SKM-1 (cell line): ENCODE measurements around the gene MICAL2.

Source experiments
- DNase-seq: peaks from one replicate; lab custom pipeline; 2025; ENCODE audit not compliant: unreplicated experiment; lab: John Stamatoyannopoulos, UW

Gene MICAL2

GRCh38 chr11:12117611-12118010 lies 7.2 kb downstream of the MICAL2 start:
- no peak for DNase-seq

DNA sequence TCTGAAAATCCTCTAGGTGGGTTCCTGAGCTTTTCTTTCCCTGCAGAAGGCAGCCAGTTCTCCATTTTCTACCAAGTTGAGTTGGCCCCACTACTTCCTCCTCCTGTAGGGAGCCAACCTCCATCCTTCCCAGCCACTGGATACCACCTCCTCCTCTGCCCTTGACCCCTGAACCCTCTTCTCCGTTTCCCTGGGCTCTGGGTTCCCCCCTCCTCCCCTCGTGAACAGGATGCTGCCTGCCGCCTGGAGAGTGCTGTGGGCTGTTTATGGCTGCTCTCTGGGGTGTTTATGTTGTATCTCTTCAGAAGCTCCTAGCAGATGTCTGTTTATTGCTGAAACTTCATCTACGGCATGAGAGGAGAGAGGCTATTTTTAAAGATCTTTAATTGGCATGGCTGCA lies 8.6 kb downstream of the MICAL2 start:
- DNase-seq = no peak

DNA sequence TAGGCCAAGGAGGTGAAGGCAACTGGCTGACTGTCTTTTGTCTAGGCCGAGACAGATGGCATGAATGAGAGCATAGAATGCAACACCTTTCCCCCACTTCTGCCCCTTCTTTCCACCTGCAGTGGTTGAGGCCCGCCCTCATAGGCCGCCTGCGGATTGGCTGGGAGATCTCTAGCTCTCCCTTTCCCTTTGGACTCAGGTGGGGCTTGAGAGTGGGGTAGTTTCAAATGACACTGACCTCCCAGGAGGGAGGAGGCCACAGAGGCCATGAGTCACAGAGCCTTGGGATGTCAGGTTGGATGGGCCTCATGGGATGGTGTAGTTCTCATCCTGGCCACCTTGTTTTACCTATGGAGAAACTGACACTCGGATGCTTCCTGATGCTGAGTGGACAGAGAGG lies 9.1 kb downstream of the MICAL2 start:
- DNase-seq = no peak

GRCh38 chr11:12120031-12121008 lies 9.9 kb downstream of the MICAL2 start:
- no peak for DNase-seq

DNA sequence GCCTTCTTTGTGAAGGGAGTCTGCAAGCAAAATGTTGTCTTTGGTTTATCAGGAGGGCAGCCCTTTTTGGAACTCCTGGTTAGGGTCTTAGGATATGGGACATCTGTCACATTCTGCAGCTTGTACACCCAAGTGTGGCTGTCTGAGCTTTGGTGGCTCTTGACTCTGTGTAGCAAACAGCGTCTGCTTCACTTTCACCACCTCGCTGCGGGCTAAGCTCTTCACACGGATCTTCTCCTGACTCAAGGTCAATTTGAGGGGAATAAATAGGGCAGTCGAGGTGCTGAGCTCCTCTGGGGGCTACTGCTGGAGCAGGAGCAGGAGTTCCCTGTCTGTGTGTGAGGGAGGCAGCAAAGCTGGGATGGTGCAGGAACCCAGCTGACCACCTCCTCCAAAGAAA lies 10.6 kb downstream of the MICAL2 start:
- no peak for DNase-seq

GRCh38 chr11:12121517-12121916 lies 11.1 kb downstream of the MICAL2 start:
- DNase-seq = no peak

GRCh38 chr11:12122083-12122482 lies 11.7 kb downstream of the MICAL2 start:
- no peak for DNase-seq

- no peak for DNase-seq
These were observed 12.9 kb downstream of the MICAL2 start for GRCh38 chr11:12123273-12123672.

GRCh38 chr11:12123799-12124198 lies 13.4 kb downstream of the MICAL2 start:
- no peak for DNase-seq

DNA sequence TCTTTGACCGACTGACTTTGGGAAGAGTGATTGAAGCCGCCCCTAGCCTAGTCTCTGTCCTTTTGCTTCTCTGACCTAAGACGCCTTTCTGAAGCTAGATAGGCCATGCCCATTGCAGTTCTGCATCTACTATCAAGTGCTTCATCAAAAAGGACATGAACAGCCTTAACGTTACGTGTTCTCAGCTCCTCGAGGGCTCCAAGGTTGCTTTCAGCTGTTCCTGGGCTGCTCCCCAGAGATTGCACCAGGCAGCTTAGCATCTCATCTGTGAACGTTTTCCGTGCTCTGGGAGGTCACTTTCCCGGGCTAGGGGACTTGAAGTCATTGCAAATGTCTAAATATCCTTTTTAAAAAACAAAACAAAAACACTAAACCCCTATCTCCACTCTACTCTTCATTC lies 13.9 kb downstream of the MICAL2 start:
- DNase-seq = no peak

DNA sequence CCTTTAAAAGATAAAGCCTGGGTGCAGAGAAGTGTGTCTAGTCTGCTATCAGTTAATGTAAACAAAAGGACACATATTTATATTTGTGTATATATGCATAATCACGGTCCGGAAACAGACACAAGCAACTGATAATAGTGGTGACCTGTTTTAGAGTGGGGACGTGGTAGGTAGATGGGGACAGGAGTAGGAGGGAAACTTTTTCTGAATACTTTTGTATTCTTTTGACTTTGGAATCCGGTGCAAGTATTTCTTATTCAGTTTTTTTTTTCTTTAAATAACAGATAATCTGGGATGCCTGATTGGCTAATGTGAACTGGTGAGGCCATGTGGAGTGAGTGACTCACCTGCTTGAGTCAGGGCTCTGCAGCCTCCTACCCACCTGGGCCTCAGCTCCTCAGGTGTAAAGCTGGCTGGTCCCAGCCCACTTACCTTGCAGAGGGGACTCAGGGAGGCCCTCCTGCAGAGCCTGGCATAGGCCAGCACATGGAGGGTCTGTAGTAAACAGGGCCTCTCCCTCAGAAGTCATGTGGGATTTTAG lies 15.3 kb downstream of the MICAL2 start:
- DNase-seq = no peak

DNA sequence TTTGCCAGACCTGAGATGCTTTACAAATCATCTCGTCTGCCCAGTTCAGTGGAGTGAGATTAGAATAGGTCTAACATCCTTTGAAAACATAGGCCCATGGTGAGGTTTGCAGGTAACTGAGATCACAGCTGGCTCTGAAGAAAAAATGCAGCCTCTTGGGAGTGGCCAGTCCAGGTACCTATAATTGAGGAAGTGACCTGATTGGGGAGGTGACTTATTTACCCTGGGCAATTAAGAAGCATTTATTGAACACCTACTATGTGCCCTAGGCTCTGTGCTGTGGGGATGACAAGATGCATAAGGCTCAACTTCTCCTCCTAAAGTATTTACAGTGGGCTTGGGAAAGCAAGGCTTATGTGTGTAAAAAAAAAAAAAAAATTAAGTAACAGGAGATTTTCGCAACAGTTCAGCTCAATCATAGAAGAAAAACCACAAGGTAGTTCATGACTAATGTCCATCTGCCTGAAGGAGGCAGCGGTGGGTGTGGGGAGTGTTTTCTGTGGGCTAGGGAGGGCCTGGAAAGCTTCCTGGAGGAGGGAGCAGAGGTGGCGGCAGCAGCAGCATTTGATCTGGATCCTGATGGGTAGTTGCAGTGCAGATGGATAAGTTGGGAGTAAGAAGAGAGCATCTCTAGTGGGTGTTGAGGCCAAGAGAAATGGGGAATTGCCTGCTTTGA lies 16.1 kb downstream of the MICAL2 start:
- no peak for DNase-seq

GRCh38 chr11:12127206-12127898 lies 17.0 kb downstream of the MICAL2 start:
- DNase-seq = no peak

DNA sequence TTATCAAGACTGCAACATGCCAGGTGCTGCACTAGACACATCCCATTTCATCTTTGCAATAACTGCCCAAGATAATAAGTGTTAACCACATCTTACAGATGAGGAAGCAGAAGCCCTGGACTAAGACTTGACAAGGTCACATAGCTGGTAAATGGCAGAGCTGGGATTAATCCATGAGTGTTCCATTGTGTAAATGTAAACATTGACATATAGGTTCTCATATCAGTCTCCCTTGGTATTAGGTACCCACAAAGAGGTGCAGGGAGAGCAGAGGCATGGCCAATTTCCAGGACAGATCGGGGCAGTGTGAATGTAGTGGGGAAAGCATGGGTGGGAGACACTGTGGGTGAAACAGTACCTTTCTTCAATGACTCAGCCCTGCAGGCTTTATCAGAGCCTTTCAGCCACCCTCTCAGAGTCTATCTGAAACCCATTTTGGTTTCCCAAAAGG lies 17.9 kb downstream of the MICAL2 start:
- no peak for DNase-seq

DNA sequence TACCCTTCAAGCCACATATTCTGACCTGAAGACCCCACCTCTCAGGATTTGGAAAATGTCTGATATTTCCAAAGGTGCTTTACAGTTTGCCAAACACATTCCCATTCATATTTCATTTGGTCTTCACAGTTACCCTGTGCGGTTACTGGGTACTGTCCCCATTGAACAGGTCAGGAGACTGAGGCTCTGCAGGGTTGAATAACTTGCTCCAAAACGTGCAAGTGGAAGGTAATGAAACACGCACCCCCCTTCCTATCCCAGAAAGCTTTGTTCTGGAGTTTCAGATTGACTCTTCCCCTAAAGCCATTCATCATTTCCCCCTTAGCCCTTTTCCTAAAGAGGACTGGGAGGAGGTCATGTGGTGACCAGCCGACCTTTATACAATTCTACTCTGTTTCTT lies 18.8 kb downstream of the MICAL2 start:
- no peak for DNase-seq

- no peak for DNase-seq
These were observed 20.0 kb downstream of the MICAL2 start for GRCh38 chr11:12130180-12130980.

DNA sequence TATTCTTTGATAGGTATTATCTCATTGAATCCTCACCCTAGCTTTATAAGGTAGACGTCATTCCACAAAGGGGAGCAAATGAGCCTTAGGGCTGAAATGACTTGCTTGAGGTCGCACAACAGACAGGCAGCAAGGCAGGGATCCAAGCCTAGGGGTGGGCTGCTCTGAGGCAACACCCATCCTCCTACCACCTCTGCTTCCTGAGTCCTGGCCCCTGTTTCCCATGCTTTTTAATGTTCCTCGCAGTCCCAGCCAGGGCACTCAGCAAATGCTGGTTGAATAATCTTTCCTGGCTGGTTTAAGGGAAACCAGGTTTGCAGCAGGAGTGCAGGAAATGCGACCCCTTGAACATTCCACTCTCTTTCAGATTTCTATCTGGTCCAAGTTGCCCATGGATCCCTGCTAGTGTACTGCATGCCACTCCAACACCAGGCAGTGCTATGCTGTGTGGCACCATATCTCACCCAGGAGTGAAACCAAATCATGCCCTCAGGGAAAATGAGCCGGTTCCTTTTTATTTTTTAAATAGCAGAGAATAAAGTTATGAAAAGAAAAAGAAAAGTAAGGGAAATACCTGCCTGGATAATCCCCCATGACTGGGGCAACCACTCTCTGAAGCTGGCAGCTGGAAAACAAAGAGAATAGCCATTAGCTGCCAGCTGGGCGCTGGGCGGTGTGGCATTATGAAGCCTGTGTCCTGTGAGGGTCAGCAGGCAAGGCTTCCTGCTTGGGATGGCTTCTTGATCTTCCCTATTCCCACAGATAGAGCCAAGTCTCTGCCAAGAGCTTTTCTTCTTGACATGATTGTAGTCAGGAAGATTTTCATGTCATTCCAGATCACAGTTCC lies 21.8 kb downstream of the MICAL2 start:
- no peak for DNase-seq

DNA sequence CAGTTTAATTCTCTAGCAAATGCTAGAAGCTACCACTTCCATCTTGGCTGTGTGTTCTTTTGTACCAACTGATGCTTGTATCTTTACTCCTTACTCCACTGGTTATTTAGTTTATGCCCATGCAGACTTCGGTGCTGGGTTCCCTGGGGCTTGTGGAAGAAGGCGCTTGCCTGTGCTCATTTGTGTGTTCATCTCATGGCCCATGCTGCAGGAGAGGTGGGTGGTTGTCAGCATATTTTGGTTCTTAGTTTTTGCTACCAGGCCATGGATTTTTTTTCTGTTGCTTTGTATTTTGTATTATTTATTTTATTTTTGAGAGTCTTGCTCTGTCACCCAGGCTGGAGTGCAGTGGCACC lies 22.4 kb downstream of the MICAL2 start:
- DNase-seq = no peak

DNA sequence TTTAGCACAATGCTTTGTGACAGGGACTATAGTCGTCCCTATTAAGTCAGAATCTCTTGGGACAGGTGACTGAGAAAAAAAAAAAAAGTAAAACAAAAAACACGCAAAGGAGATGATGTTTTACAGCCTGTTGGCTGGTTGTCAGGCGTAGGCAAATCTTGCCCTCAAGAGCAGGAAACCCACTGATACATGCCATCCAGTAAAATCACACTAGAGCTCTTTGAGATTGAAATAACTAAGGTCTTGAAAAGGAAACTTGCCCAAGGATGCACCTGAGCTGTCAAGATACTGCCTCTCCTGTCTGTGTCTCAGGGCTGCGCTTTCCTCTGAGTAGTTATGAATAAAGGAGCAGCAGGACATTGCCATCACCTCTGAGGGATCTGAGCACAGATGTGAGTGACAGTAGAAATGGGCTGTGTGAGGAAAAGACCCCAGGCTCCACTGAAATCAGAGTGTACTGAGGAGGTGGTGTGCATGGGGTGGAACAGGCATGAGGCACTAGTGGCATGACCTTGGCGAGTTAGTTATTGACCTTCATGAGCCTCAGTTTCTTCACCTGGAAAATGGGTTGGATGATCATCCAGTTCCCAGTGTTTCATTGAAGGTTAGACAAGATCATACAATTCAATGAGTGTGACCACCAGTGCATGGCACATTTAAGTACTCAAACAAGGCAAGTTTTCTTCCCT lies 23.3 kb downstream of the MICAL2 start:
- DNase-seq = no peak
